Measurements from ENCODE around the gene LY9. TPM values are rescaled to one million over a fixed set of nuclear protein-coding genes. Genes with fewer than 3 reads are reported as not detected.

The LY9 gene
- total RNA-seq, 4 donors from 2014 or later = 0.22 to 3.0 (median 1.9) TPM; not detected in 1

- Histone ChIP-seq H3K4me3 (no peak within 1 kb of the TSS), H3K27ac (peak within 1 kb of the TSS in 1 of 4 donors; percentile 28), H3K27me3 (no peaks in the 10 kb centered on the region), H3K4me1 (no peaks in the 10 kb centered on the region), H3K9me3 (no peaks in the 10 kb centered on the region), H3K36me3 (no peaks in the 10 kb centered on the region)
- no peak for TF ChIP-seq POLR2A (IDR thresholded peaks at IDR 0.05)
- TF ChIP-seq CTCF (IDR thresholded peaks at IDR 0.05) = no peak
- TF ChIP-seq EP300 (IDR thresholded peaks at IDR 0.05) = no peak
- no peak for DNase-seq (ENCODE audit: low spot score in 2 of 2)
- WGBS, 2 donors = 36 to 48% methylated on average over 8 to 12 of the region's 12 CpGs
Measured at GRCh38 chr1:160862203-160863060, 66.5 kb downstream of the LY9 start, which contains the start of gene CD244. CD244 (minus strand) TSS chr1:160862887; CDS start chr1:160862677, 210 bp downstream.

- H3K27me3 ChIP-seq = no peaks in the 10 kb centered on the region
- no peak overlapping the region for H3K4me3 ChIP-seq
- peak overlapping the region in 1 of 4 donors; percentile 28 for H3K27ac ChIP-seq
- H3K9me3 ChIP-seq = no peaks in the 10 kb centered on the region
- DNase-seq (ENCODE audit: low spot score in 2 of 2) = no peak
- H3K4me1 ChIP-seq = no peaks in the 10 kb centered on the region
- 75 to 80% methylated on average over 11 of the region's 11 CpGs for WGBS, 2 donors
- TF ChIP-seq EP300 (IDR thresholded peaks at IDR 0.05) (no peak), POLR2A (IDR thresholded peaks at IDR 0.05) (no peak), CTCF (IDR thresholded peaks at IDR 0.05) (no peak)
- H3K36me3 ChIP-seq = no peaks in the 10 kb centered on the region
Measured at GRCh38 chr1:160863061-160863773, 67.2 kb downstream of the LY9 start.

- no peak overlapping the region for H3K27ac ChIP-seq
- no peaks in the 10 kb centered on the region for H3K4me1 ChIP-seq
- TF ChIP-seq POLR2A (IDR thresholded peaks at IDR 0.05) (no peak), EP300 (IDR thresholded peaks at IDR 0.05) (peak in 1 of 2 donors; percentile 38)
- no peaks in the 10 kb centered on the region for H3K36me3 ChIP-seq
- no peak overlapping the region for H3K4me3 ChIP-seq
- WGBS, 2 donors = 61 to 73% methylated on average over 4 of the region's 4 CpGs
- DNase-seq (ENCODE audit: low spot score in 2 of 2) = no peak
- H3K9me3 ChIP-seq = no peaks in the 10 kb centered on the region
- H3K27me3 ChIP-seq = no peaks in the 10 kb centered on the region
Measured at GRCh38 chr1:160863774-160864131, 67.8 kb downstream of the LY9 start.

- DNase-seq (ENCODE audit: low spot score in 2 of 2) = no peak
- H3K9me3 ChIP-seq = no peaks in the 10 kb centered on the region
- H3K27ac ChIP-seq = no peak overlapping the region
- no peaks in the 10 kb centered on the region for H3K27me3 ChIP-seq
- TF ChIP-seq POLR2A (IDR thresholded peaks at IDR 0.05) (no peak), CTCF (IDR thresholded peaks at IDR 0.05) (no peak), EP300 (IDR thresholded peaks at IDR 0.05) (no peak)
- no peak overlapping the region for H3K4me3 ChIP-seq
- no peaks in the 10 kb centered on the region for H3K4me1 ChIP-seq
- 68% methylated on average over 2 of the region's 2 CpGs for WGBS, 2 donors
- no peaks in the 10 kb centered on the region for H3K36me3 ChIP-seq
Measured at GRCh38 chr1:160864173-160864572, 68.2 kb downstream of the LY9 start.

- Histone ChIP-seq H3K27me3 (no peaks in the 10 kb centered on the region), H3K36me3 (no peaks in the 10 kb centered on the region), H3K4me3 (no peak overlapping the region), H3K9me3 (no peaks in the 10 kb centered on the region), H3K27ac (no peak overlapping the region), H3K4me1 (no peaks in the 10 kb centered on the region)
- TF ChIP-seq CTCF (IDR thresholded peaks at IDR 0.05) = no peak
- no peak for TF ChIP-seq EP300 (IDR thresholded peaks at IDR 0.05)
- no peak for TF ChIP-seq POLR2A (IDR thresholded peaks at IDR 0.05)
- no peak for DNase-seq (ENCODE audit: low spot score in 2 of 2)
- WGBS, 2 donors = 81 to 85% methylated on average over 5 of the region's 5 CpGs
Measured at GRCh38 chr1:160865337-160865736, 69.4 kb downstream of the LY9 start.

Measured in tibial nerve (tissue), 4 donors.